Ishikawa (cell line): Measurements from ENCODE around the gene FBH1.

ENCODE experiments used
- EGR1 ChIP-seq: IDR thresholded peaks from 2 replicates; pipeline ENCODE4 v1.6.1; 2012
- MAX ChIP-seq: IDR thresholded peaks from 2 replicates; pipeline ENCODE4 v1.6.1; 2012
- USF1 ChIP-seq: IDR thresholded peaks from 2 replicates; pipeline ENCODE4 v1.6.1; 2012
- TF ChIP-seq, protein P1 (sequence below): IDR thresholded peaks from 2 replicates; pipeline ENCODE4 v1.6.1; 2012; ENCODE audit warnings: low read depth, mild to moderate bottlenecking

DNA sequence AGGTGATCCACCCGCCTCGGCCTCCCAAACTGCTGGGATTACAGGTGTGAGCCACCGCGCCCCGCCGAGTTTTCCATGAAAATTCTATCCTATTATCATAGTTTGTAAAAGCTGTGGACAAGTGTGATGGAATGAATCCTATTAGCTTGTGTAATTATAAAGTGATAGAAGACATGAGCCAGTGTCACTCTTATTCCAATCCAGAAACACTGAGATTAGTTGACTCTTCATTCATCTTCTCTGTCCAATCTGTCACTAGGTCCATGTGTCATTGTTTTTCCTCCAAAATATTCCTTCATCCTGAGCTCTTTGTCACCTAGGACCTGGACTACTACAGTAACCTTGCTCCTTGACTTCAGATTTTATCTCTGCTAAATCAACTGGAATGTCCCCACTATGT, 13.5 kb downstream of the FBH1 start:
- TF ChIP-seq, protein P1, sequence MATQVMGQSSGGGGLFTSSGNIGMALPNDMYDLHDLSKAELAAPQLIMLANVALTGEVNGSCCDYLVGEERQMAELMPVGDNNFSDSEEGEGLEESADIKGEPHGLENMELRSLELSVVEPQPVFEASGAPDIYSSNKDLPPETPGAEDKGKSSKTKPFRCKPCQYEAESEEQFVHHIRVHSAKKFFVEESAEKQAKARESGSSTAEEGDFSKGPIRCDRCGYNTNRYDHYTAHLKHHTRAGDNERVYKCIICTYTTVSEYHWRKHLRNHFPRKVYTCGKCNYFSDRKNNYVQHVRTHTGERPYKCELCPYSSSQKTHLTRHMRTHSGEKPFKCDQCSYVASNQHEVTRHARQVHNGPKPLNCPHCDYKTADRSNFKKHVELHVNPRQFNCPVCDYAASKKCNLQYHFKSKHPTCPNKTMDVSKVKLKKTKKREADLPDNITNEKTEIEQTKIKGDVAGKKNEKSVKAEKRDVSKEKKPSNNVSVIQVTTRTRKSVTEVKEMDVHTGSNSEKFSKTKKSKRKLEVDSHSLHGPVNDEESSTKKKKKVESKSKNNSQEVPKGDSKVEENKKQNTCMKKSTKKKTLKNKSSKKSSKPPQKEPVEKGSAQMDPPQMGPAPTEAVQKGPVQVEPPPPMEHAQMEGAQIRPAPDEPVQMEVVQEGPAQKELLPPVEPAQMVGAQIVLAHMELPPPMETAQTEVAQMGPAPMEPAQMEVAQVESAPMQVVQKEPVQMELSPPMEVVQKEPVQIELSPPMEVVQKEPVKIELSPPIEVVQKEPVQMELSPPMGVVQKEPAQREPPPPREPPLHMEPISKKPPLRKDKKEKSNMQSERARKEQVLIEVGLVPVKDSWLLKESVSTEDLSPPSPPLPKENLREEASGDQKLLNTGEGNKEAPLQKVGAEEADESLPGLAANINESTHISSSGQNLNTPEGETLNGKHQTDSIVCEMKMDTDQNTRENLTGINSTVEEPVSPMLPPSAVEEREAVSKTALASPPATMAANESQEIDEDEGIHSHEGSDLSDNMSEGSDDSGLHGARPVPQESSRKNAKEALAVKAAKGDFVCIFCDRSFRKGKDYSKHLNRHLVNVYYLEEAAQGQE: no peak
- TF ChIP-seq MAX (no peak), EGR1 (no peak), USF1 (no peak)
